NK-92 treated with Interleukin-12 subunit alpha and Interleukin-12 subunit beta, amount 100 ng/mL, for 24 hours (cell line): ENCODE data around the gene ARFRP1.
"Not testable (repeated sequence)": the region's sequence is repeated elsewhere in the genome, so short reads cannot be mapped to it uniquely, and the experiment has no call there.

Experiments used
- DNase-seq: peaks from one replicate; lab custom pipeline; 2025; lab: John Stamatoyannopoulos, UW

ARFRP1 gene

DNA sequence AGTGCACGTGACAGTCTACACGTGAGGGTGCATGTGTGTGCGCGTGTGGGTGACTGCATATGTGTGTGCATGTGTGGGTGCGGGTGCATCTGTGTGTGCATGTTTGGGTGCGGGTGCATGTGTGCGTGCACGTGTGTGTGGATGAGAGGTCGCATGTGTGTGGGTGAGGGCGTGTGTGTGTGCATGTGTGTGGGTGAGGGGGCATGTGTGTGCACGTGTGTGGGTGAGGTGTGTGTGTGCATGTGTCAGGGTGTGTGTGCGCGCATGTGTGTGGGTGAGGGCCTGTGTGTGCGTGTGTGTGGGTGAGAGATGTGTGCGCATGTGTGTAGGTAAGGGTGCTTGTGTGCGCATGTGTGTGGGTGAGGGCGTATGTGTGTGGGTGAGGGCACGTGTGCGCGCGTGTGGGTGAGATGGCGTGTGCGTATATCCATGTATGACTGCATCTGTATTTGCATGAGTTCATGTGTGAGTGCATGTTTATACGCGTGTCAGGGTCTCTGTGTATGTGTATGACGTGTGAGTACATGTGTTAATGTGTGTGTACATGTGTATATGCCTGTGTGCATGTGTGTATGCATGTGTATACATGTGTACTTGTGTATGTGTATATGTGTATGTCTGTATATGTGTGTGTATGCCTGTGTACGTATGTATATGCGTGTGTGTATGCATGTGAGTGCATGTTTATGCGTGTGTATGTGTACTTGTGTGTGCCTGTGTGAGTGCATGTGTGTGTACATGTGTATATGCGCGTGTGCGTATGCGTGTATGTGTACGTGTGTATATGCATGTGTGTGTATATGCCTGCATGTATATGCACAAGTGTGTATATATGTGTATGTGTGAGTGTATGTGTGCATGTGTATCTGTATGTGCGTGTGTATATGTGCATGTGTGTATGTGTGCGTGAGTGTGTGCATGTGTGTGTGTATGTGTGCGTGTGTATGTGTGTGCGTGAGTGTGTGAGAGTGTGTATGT lies 24.6 kb upstream of the ARFRP1 start:
- no peak for DNase-seq

- DNase-seq = no peak
Observed at GRCh38 chr20:63731410-63731809, 23.6 kb upstream of the ARFRP1 start.

DNA sequence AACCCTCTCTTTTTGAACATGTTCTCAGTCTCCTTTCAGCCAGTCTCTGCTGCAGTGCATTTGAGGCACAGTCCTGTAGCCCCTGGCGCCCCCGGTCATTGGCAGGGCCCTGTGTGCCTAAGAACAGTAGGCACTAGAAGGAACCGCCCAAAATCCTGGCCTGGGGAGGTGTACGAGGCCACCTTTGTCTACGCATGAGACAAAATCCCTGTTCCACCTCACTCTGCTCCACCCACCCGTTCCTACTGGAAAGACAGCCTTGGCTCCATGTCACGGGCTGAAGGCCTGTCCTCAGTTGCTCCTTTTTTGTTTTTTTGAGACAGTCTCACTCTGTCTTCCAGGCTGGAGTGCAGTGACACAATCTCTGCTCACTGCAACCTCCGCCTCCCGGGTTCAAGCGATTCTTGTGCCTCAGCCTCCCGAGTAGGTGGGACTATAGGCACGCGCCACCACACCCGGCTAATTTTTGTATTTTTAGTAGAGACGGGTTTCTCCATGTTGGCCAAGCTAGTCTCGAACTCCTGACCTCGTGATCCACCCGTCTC lies 22.5 kb upstream of the ARFRP1 start:
- DNase-seq = not testable (repeated sequence)

- DNase-seq = not testable (repeated sequence)
Observed at GRCh38 chr20:63722967-63723622, 15.3 kb upstream of the ARFRP1 start.

DNA sequence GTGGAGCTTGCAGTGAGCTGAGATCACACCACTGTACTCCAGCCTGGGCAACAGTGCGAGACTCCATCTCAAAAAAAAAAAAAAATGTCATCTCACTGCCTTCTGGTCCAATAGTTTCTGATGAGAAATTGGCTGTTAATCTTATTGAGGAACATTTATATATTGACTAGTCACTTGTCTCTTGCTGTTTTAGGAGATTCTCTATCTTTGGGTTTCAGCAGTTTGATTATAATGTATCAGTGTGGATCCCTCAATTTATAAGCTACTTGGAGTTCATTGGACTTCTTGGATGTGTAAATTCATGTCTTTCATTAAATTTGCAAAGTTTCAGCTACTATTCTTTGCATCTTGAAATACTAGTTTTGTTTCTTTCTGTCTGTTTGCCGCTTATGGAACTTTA lies 11.2 kb upstream of the ARFRP1 start:
- DNase-seq = no peak

- DNase-seq = no peak
Observed at GRCh38 chr20:63714858-63715257, 7.1 kb upstream of the ARFRP1 start.

- DNase-seq = no peak
Observed at GRCh38 chr20:63712191-63712590, 4.4 kb upstream of the ARFRP1 start.

GRCh38 chr20:63711085-63711645 lies 3.4 kb upstream of the ARFRP1 start:
- DNase-seq = no peak

DNA sequence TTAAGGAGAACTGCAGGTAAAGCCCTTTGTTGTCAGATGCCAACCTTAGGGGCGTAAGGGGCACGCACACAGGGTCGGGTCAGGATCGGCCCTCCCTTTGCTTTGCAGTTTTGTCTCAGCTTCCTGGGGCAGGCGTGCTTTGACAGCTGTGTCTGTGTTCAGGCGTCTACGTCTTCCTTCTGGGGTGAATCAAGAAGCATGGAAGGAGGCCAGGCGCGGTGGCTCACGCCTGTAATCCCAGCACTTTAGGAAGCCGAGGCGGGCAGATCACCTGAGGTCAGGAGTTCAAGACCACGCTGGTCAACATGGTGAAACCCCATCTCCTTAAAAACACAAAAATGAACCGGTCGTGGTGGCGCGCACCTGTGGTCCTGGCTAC lies 1.4 kb upstream of the ARFRP1 start:
- no peak for DNase-seq

GRCh38 chr20:63708301-63709148 lies 749 bp upstream of the ARFRP1 start:
- no peak for DNase-seq

DNA sequence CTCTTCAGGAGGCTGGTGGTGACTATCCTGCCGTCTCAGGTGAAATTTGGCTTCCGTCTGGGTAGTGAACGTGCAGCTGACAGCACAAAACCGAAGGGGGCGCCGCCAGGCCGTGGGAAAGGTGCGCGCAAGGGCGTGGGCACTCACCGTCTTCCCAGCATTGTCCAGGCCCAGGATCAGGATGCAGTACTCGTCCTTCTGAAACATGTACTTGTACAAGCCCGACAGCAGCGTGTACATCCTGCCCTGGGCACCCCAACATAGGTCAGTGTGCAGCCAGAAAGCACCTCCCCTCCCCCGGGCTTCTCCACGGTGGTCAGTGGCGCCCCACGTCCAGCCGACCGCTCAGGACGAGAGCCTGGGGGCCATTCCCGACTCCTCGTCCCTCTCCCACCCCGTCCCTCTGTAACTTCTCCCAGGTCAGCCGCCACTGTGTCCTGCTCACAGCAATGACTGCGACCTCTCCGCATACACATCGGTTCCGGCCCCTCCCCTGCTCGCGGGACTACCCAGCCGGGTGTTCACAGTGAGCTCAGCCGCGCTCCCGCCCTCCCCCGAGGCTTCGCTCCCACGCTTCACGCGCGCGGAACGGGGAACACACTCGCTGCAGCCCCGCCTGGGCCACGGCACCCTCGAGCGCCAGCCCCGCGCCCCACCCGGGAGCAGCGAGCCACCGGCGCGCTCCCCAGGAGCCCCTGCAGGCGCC lies 771 bp downstream of the ARFRP1 start:
- DNase-seq = no peak

DNA sequence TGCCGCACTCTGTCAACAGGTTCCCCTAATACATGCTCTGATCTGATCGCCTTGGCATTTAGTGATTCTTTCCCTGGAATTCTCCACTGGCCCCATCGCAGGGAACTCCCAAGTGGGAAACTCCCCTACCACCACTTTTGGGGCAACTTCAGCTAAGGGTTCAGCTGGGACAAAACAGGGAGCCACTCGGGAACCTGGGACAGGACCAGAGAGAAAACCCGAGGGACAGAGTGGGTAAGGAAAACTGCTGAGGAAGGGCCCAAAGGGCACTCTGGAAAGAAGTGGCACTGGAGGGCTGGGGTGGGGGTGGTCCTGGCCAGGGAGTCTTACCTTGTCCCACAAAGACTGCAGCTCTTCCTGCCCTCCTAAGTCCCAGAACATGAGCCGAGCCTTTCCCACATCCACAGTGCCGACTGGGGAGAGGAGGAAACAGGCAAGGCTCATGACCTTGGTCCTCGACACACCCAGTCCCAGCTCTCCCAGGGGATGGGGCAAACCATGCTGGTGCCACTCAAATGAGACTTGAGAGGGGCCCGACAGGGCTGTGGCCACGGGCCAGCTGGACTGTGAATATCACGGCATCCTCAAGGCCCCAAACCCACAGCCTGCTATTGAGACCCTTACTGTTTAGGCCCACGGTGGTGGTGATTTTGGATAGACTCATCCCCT lies 1.6 kb downstream of the ARFRP1 start:
- no peak for DNase-seq

DNA sequence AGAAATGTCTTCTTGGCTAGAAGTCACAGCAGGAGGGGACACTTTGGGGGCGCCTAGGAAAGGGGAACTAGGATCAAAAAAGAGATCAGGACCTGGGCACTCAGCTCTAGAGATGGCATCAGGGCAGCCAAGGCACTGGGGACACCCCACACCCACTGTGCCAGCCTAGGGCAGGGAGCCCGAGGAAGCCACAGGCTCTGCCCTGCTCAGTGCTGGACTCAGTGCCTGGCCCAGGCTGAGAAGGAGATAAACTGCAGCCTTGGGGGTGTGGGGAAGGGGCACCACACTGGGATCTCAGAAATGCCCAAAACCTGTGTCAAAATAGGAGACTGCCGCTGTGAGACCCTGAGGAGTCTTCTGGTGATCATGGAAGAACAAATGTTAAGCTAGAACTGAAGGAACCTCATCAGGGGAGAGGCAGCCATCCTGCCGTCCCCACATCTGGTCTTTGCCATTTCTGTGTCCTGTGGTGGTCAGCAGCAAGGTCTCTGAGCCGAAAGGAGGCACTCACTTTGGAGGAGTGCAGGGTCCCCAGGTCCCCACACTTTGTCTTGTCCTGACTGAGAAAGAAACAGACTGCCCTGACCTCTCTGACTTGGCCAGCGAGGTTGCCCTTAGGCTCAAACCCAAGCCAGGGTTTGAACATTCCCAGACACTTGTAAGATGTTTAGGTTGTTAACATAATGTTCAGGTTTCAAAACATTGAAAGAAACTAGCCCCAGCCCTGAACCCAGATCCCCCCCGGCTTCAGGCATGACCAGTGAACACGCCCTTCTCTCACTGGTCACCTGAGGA lies 2.3 kb downstream of the ARFRP1 start:
- DNase-seq = no peak

DNA sequence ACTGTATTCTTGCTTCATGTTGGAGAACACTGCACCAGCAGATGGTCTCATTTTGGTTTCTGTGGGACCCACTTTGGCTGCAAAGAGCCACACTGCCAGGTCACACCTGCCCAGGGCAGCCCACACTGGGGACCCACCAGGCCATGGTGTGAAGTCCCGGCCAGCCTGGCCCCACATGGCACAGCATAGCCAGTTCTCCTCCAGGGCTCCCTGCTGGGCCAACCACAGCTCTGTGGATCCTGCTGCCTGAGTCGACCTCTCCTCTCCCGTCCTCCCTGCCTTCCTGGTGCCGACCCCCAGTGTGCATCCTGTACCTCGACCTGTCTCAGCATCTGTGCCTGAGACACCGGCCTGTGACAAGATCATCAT lies 3.0 kb downstream of the ARFRP1 start:
- DNase-seq = no peak

- DNase-seq = no peak
Observed at GRCh38 chr20:63703976-63704748, 3.6 kb downstream of the ARFRP1 start.

DNA sequence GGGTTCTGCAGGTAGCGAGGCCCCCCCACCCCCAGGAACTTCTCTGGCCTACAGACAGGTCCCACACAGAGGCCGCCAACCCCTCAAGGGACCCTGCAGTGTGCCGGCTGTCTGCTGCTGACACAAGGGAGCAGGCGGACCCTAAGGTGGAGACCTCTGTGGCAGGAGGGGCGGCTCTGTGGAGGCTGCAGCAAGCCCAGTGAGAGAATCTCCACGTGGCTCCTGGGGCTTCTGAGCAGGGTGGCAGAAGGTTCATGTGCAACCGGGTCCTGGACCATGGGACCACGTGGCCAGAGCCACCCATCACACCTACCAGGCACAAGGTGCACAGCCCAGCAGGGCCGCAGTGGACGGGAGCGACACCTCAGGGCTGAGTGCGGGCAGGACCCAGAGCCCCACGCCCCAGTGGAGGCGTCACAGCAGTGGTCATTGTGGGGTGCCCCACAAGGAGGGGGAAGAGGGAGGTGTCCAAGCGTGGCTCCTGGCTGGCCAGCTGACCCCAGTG lies 4.3 kb downstream of the ARFRP1 start:
- DNase-seq = no peak

GRCh38 chr20:63702751-63703470 lies 4.9 kb downstream of the ARFRP1 start:
- DNase-seq = no peak

DNA sequence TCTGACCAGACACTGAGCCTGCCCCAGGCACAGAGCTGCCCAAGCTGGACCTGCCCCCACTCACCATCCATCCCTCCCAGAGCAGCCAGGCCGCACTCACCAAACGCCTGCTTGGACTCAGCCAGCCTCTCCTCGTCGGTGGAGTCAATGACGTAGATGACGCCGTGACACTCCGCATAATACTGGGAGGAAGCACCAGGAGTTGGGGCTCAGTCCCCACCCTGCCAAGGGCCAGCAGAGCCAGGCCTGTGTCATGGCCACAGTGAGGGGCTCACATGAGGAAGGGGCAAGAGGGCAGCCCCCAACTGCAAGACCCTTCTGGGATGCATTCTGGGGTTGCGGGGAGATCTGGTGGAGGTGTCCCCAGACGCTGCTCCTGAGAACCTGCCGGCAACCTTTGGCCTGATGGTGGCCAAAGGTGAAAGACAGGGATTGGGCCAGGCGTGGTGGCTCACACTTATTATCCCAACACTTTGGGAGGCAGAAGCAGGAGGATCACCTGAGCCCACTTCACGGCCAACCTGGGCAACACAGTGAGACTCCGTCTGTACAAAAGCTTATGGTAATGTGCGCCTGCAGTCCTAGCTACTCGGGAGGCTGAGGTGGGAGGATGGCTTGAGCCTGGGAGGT lies 5.6 kb downstream of the ARFRP1 start:
- DNase-seq = no peak
